Tibial nerve (tissue), 3 donors: ENCODE results near the gene IKZF4.

ENCODE experiments used
- CTCF ChIP-seq, 5 experiments: fragments of 200-600 bp in 3 of 5; fragments of 450-650 bp in 2 of 5; sonication (generic) in 3 of 5; IDR thresholded peaks; one replicate each; pipeline ENCODE4 v1.5.1; 2016 to 2019; ENCODE audit warnings: antibody characterized with exemption in 5 of 5, mild to moderate bottlenecking in 3 of 5, moderate library complexity in 2 of 5
- POLR2A ChIP-seq, 2 donors: fragments of 450-650 bp; IDR thresholded peaks; one replicate each; pipeline ENCODE4 v1.6.1; 2017; ENCODE audit warnings: antibody characterized with exemption in 2 of 2, mild to moderate bottlenecking in 2 of 2, moderate library complexity in 2 of 2

DNA sequence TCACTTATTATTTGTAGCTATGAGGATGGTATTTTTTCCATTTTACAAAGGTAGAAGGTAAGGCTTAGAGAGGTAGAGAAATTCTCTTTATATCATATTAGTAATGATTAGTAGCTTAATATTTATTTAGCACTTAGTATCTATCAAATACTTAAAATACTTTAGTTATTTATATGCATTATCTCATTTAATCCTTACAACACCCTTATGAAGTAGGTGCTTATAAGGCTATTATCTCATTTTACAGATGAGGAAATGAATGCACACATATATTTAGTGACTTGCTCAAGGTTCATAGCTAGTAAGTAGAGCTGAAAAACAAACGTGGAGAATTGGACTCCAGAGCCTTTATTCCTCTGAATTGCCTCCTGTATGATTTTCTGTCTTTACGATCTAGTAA lies 36.0 kb upstream of the IKZF4 start:
- no peak for TF ChIP-seq CTCF (IDR thresholded peaks at IDR 0.05)
- TF ChIP-seq POLR2A (IDR thresholded peaks at IDR 0.05), result no peak
